Activated B cell treated with CpG ODN at 0.5 μM for 24 hours (primary cell): ENCODE results near the gene RNF187. TPM values are rescaled to one million over a fixed set of nuclear protein-coding genes. Genes with fewer than 3 reads are reported as not detected.
A peak's percentile ranks its signal among the peaks of the same experiment; 100 is the strongest.
"Not testable (repeated sequence)": the region's sequence is repeated elsewhere in the genome, so short reads cannot be mapped to it uniquely, and the experiment has no call there.

ENCODE experiments used
- ATAC-seq: fragments of 200-7000 bp; cut with Tn5 transposase; one replicate; pipeline ENCODE4 v1.10.0; 2021; ENCODE audit warnings: low read depth, mild to moderate bottlenecking, moderate library complexity
- CTCF ChIA-PET: fragments of 350-600 bp; sonication (Branson Sonifier 250); formaldehyde crosslinking; loops from one replicate; lab custom pipeline; 2021; ENCODE audit warnings: antibody characterized with exemption; lab: Charles Lee
- POLR2A ChIA-PET: fragments of 350-600 bp; sonication (Branson Sonifier 250); formaldehyde crosslinking; loops from one replicate; lab custom pipeline; 2021; ENCODE audit warnings: antibody characterized with exemption; lab: Charles Lee
- DNase-seq: peaks from one replicate; pipeline ENCODE4 v3.0.0; 2022
- H3K27ac Mint-ChIP-seq: one replicate; pipeline ENCODE4 v1.8.0; 2020; ENCODE audit warnings: mixed read lengths
- H3K27me3 Mint-ChIP-seq: one replicate; pipeline ENCODE4 v1.8.0; 2021; ENCODE audit warnings: mixed read lengths
- H3K36me3 Mint-ChIP-seq: one replicate; pipeline ENCODE4 v1.8.0; 2021; ENCODE audit warnings: low read depth, mixed read lengths
- H3K4me1 Mint-ChIP-seq: one replicate; pipeline ENCODE4 v1.8.0; 2021; ENCODE audit warnings: mixed read lengths
- H3K4me3 Mint-ChIP-seq: one replicate; pipeline ENCODE4 v1.8.0; 2020; ENCODE audit warnings: mild to moderate bottlenecking, mixed read lengths
- H3K9me3 Mint-ChIP-seq: one replicate; pipeline ENCODE4 v1.8.0; 2020; ENCODE audit warnings: mixed read lengths
- intact Hi-C: fragments of 100-400 bp; cut with micrococcal nuclease; formaldehyde crosslinking; loops from one replicate; pipeline ENCODE4 v1.15.1; 2024
- total RNA-seq: library from RNA; stranded (reverse); gene quantifications from 2 replicates; pipeline ENCODE4 v1.2.3, GENCODE V29; 2022
- TF ChIP-seq, protein P1 (sequence below): fragments of 200-600 bp; IDR thresholded peaks from one replicate; pipeline ENCODE4 v1.8.0; 2022; ENCODE audit warnings: antibody characterized with exemption, mild to moderate bottlenecking

The RNF187 gene
- total RNA-seq, 1 donor from 2014 or later, result 64.0 TPM

GRCh38 chr1:228463559-228464455, 23.4 kb upstream of the RNF187 start:
- Mint-ChIP-seq H3K9me3 (no peaks in the 10 kb centered on the region), H3K27me3 (peaks cover 72% of the 10 kb centered on the region), H3K4me3 (peak overlapping the region; percentile 75), H3K36me3 (no peaks in the 10 kb centered on the region), H3K27ac (no peak overlapping the region), H3K4me1 (peaks cover 30% of the 10 kb centered on the region)
- POLR2A ChIA-PET, result interaction anchor here (1.8 kb wide), 1 partner anchor 23 kb away, joined by 7 read pairs; no protein-coding TSS in a partner anchor
- TF ChIP-seq, protein P1, sequence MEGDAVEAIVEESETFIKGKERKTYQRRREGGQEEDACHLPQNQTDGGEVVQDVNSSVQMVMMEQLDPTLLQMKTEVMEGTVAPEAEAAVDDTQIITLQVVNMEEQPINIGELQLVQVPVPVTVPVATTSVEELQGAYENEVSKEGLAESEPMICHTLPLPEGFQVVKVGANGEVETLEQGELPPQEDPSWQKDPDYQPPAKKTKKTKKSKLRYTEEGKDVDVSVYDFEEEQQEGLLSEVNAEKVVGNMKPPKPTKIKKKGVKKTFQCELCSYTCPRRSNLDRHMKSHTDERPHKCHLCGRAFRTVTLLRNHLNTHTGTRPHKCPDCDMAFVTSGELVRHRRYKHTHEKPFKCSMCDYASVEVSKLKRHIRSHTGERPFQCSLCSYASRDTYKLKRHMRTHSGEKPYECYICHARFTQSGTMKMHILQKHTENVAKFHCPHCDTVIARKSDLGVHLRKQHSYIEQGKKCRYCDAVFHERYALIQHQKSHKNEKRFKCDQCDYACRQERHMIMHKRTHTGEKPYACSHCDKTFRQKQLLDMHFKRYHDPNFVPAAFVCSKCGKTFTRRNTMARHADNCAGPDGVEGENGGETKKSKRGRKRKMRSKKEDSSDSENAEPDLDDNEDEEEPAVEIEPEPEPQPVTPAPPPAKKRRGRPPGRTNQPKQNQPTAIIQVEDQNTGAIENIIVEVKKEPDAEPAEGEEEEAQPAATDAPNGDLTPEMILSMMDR, result no peak
- ATAC-seq (peak; percentile 31), DNase-seq (no peak)
- intact Hi-C loops, result loop anchor here (2.0 to 5.0 kb wide), 2 partner anchors 23 to 968 kb away; partner anchors contain the start of genes ACTA1 and RNF187
- CTCF ChIA-PET, result no interaction called here

DNA sequence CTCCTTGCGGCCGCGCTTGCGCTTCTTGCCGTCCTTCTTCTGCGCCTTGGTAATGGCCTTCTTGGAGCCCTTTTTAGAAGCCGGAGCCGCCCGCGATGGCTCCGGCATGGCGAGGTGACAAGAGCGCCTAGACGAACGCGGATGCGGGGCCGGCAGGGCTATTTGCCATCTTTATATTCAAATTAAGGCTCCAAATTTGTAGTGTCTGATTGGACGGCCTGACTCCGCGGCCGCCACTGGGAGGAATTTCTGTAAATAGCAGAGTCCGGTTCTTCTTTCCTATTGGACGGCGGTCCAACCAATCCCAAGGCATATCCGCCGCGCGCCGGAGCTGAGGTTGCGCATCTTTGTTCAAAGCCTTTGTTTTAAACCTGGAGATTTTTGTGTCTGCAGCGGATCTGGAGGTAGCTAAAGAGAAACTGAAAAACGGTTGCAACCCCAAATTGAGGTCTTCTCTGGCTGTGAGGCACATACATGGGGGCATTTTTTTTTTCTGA, 22.6 kb upstream of the RNF187 start:
- ATAC-seq (peak; percentile 91), DNase-seq (peak; percentile 39)
- peak overlapping the region; percentile 75 for H3K4me3 Mint-ChIP-seq
- H3K27me3 Mint-ChIP-seq, result peaks cover 74% of the 10 kb centered on the region
- intact Hi-C loops, result loop anchor here (2.0 to 5.0 kb wide), 2 partner anchors 22 to 968 kb away; partner anchors contain the start of genes ACTA1 and RNF187
- no peaks in the 10 kb centered on the region for H3K9me3 Mint-ChIP-seq
- POLR2A ChIA-PET, result interaction anchor here (0.6 to 1.8 kb wide), 2 partner anchors 22 to 209 kb away, joined by 3 to 7 read pairs; no protein-coding TSS in a partner anchor
- peak overlapping the region; percentile 68 for H3K27ac Mint-ChIP-seq
- peaks cover 24% of the 10 kb centered on the region for H3K4me1 Mint-ChIP-seq
- no peaks in the 10 kb centered on the region for H3K36me3 Mint-ChIP-seq
- CTCF ChIA-PET, result interaction anchor here (1.2 kb wide), 1 partner anchor 8 kb away, joined by 3 read pairs; a partner anchor contains a TSS
- TF ChIP-seq, protein P1, result no peak

DNA sequence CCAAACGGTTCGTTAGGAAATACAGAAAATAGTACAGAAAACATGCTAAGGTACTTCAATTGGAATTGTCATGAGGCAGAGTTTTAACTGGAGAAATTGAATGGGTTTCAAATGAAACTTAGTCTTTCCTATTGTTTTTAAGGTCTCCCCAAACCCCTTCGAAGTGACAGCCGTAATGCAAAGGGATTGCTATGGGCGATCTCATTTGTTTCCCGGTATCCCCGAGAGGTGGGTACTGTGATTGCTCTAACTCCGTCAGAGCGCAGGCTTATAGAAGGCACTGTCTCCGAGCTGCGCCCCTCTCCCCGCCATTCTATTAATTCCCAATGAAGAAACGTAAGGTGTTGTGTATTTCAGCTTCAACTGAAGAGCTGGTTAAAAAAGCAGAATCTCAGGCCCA, 22.0 kb upstream of the RNF187 start:
- peak overlapping the region; percentile 75 for H3K4me3 Mint-ChIP-seq
- intact Hi-C loops, result loop anchor here (1.0 to 2.0 kb wide), 2 partner anchors 8 to 22 kb away; partner anchors contain the start of gene RNF187
- no peaks in the 10 kb centered on the region for H3K36me3 Mint-ChIP-seq
- ChIA-PET CTCF (interaction anchor here (1.2 kb wide), 1 partner anchor 8 kb away, joined by 3 read pairs; a partner anchor contains a TSS), POLR2A (interaction anchor here (0.6 to 1.8 kb wide), 2 partner anchors 21 to 208 kb away, joined by 3 to 7 read pairs; no protein-coding TSS in a partner anchor)
- H3K9me3 Mint-ChIP-seq, result no peaks in the 10 kb centered on the region
- no peak overlapping the region for H3K27ac Mint-ChIP-seq
- no peak for DNase-seq
- no peak for ATAC-seq
- TF ChIP-seq, protein P1, result no peak
- peaks cover 76% of the 10 kb centered on the region for H3K27me3 Mint-ChIP-seq
- H3K4me1 Mint-ChIP-seq, result peaks cover 24% of the 10 kb centered on the region

GRCh38 chr1:228465571-228466146, 21.5 kb upstream of the RNF187 start:
- Mint-ChIP-seq H3K36me3 (no peaks in the 10 kb centered on the region), H3K27ac (no peak overlapping the region), H3K4me3 (no peak overlapping the region), H3K4me1 (peaks cover 24% of the 10 kb centered on the region), H3K27me3 (peaks cover 76% of the 10 kb centered on the region), H3K9me3 (no peaks in the 10 kb centered on the region)
- DNase-seq, result no peak
- ChIA-PET POLR2A (interaction anchor here (1.8 kb wide), 1 partner anchor 21 kb away, joined by 7 read pairs; no protein-coding TSS in a partner anchor), CTCF (interaction anchor here (1.2 kb wide), 1 partner anchor 9 kb away, joined by 3 read pairs; a partner anchor contains a TSS)
- TF ChIP-seq, protein P1, result no peak
- ATAC-seq, result no peak
- intact Hi-C loops, result loop anchor here (1.0 to 2.0 kb wide), 2 partner anchors 8 to 21 kb away; partner anchors contain the start of gene RNF187

GRCh38 chr1:228468188-228468587, 19.0 kb upstream of the RNF187 start:
- intact Hi-C loops, DNase-seq, H3K27ac Mint-ChIP-seq, H3K36me3 Mint-ChIP-seq, ATAC-seq, H3K4me3 Mint-ChIP-seq, H3K9me3 Mint-ChIP-seq: not testable (repeated sequence)
- peaks cover 74% of the 10 kb centered on the region for H3K27me3 Mint-ChIP-seq
- CTCF ChIA-PET, result interaction anchor here (1.0 kb wide), 1 partner anchor 19 kb away, joined by 3 read pairs; the partner anchor contains the start of gene RNF187
- peaks cover 22% of the 10 kb centered on the region for H3K4me1 Mint-ChIP-seq
- POLR2A ChIA-PET, result interaction anchor here (0.7 kb wide), 1 partner anchor 83 kb away, joined by 4 read pairs; no protein-coding TSS in a partner anchor
